OCI-LY7 (cell line): ENCODE results near the gene FAM180B.

Experiments
- EZH2phosphoT487 ChIP-seq: fragments of 200-600 bp; sonication (generic); IDR thresholded peaks from 2 replicates; pipeline ENCODE4 v1.6.1; 2018; ENCODE audit warnings: low read depth, borderline replicate concordance, mild to moderate bottlenecking, mixed run types, antibody characterized with exemption, low read length, moderate library complexity, mixed read lengths
- TF ChIP-seq, protein P1 (sequence below): fragments of 200-600 bp; sonication (generic); conservative IDR thresholded peaks from 2 replicates; pipeline ENCODE4 v1.5.1; 2014; ENCODE audit warnings: mild to moderate bottlenecking, antibody characterized with exemption, low read length, moderate library complexity, mixed read lengths

DNA sequence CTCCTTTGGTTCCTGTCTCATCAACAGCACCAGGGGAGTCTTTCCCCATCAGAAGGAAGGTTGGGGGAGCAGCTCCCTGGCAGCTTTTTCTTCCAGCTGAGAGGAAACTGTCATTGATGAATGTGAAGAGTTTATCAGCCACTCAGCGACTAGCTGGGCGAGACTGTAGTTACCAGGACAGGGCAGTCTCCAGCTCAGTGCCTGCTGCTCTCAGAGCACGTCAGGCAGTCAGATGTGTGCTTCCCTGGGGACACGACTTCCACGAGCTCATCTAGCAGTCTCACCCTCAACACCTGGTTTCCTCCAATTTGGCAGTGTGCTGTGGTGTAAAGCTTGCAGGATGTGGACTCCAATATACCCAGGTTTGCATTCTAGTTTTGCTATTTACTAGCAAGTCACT lies 20.3 kb downstream of the FAM180B start:
- TF ChIP-seq, protein P1, sequence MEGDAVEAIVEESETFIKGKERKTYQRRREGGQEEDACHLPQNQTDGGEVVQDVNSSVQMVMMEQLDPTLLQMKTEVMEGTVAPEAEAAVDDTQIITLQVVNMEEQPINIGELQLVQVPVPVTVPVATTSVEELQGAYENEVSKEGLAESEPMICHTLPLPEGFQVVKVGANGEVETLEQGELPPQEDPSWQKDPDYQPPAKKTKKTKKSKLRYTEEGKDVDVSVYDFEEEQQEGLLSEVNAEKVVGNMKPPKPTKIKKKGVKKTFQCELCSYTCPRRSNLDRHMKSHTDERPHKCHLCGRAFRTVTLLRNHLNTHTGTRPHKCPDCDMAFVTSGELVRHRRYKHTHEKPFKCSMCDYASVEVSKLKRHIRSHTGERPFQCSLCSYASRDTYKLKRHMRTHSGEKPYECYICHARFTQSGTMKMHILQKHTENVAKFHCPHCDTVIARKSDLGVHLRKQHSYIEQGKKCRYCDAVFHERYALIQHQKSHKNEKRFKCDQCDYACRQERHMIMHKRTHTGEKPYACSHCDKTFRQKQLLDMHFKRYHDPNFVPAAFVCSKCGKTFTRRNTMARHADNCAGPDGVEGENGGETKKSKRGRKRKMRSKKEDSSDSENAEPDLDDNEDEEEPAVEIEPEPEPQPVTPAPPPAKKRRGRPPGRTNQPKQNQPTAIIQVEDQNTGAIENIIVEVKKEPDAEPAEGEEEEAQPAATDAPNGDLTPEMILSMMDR: no peak
- no peak for TF ChIP-seq EZH2phosphoT487
